ENCODE measurements around the gene GRIK1.

Gene GRIK1

DNA sequence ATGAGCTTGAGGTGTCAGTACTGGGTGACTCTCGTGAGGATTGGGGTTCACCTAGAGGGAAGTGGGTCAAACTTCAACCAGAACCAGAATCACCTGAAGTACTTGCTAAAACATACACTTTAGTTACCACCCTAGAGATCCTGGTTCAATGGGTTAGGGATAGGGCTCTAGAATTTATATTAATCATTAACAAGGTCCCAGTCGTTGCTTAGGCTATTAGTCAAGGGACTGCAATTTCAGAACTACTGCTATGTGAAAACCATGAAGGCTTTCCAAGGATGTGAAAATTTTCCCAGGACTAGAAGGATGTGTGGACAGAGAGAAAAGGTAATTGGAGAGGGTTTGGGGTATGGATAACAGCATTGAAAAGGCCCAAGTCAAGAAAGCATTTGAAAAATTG lies 162.6 kb downstream of the GRIK1 start:
- Histone ChIP-seq H3K27ac (ENCODE audit: insufficient read depth, low read length, poor library complexity, severe bottlenecking) (no peak overlapping the region), H3K4me3 (ENCODE audit: insufficient read depth, low read depth, low read length, poor library complexity, severe bottlenecking) (no peak overlapping the region), H3K9me3 (ENCODE audit: control insufficient read depth, low read length) (no peaks in the 10 kb centered on the region), H3K36me3 (ENCODE audit: control insufficient read depth, insufficient read depth, low read length) (no peaks in the 10 kb centered on the region), H3K27me3 (replicated peaks; ENCODE audit: control insufficient read depth, insufficient read depth, low read length, poor library complexity, severe bottlenecking) (no peaks in the 10 kb centered on the region), H3K4me1 (ENCODE audit: control insufficient read depth, insufficient read depth, low read length, poor library complexity, severe bottlenecking) (no peaks in the 10 kb centered on the region)
- no peak for DNase-seq

DNA sequence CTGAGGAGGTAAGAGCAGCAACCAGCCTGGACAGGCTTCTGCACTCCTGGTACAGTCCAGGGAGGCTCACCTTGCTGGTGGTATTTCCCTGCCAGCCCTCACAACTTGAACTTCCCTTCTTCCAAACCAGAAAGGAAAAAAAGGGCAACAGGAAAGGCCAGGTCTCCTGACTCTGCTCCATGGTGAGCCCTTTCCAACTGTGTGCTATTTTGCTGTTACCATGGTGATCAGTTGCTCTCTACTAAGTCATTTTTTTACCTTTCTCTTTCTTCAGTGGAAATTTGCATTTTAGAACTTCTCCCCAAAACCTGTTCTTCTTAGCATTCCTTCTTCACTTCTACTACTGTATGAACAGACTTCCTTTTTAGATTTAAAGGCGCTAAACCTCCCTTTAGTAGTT lies 164.3 kb downstream of the GRIK1 start:
- Histone ChIP-seq H3K9me3 (ENCODE audit: control insufficient read depth, low read length) (no peaks in the 10 kb centered on the region), H3K27me3 (replicated peaks; ENCODE audit: control insufficient read depth, insufficient read depth, low read length, poor library complexity, severe bottlenecking) (no peaks in the 10 kb centered on the region)

DNA sequence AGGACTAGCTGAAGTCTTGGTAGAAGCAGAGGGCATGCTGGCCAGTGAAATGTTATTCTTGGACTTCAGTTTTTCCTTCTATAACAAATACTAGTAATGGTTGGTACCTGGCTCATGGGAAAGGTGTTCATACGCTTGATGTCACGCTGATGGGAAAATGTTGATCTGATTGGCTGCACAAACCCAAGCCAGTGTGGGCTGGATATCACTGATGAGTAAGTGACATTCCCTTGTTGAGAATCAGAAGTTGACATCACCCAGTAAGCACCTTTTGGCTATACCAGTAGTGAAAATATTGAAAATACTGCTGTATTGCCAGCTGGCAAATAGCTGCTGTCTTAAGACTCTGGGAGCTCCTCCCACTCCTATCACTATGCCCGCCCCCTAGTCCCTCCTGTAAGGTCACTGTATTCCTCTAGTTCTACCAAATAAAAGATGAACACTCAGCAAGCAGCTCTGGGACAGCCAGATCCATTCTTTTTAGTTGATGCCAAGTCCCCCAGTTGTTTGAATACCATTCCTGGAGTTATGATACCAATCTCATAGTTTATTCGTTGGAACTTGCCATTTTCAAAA lies 168.2 kb downstream of the GRIK1 start:
- no peaks in the 10 kb centered on the region for H3K27me3 ChIP-seq (replicated peaks; ENCODE audit: control insufficient read depth, insufficient read depth, low read length, poor library complexity, severe bottlenecking)
- H3K4me1 ChIP-seq (ENCODE audit: control insufficient read depth, insufficient read depth, low read length, poor library complexity, severe bottlenecking): no peaks in the 10 kb centered on the region
- no peak overlapping the region for H3K27ac ChIP-seq (ENCODE audit: insufficient read depth, low read length, poor library complexity, severe bottlenecking)
- no peaks in the 10 kb centered on the region for H3K36me3 ChIP-seq (ENCODE audit: control insufficient read depth, insufficient read depth, low read length)
- DNase-seq: no peak
- H3K4me3 ChIP-seq (ENCODE audit: insufficient read depth, low read depth, low read length, poor library complexity, severe bottlenecking): no peak overlapping the region
- no peaks in the 10 kb centered on the region for H3K9me3 ChIP-seq (ENCODE audit: control insufficient read depth, low read length)

More for the DNA sequence above, 164.3 kb downstream of the GRIK1 start:
- no peak for DNase-seq
- no peaks in the 10 kb centered on the region for H3K4me1 ChIP-seq (ENCODE audit: control insufficient read depth, insufficient read depth, low read length, poor library complexity, severe bottlenecking)
- no peak overlapping the region for H3K4me3 ChIP-seq (ENCODE audit: insufficient read depth, low read depth, low read length, poor library complexity, severe bottlenecking)
- no peaks in the 10 kb centered on the region for H3K36me3 ChIP-seq (ENCODE audit: control insufficient read depth, insufficient read depth, low read length)
- no peak overlapping the region for H3K27ac ChIP-seq (ENCODE audit: insufficient read depth, low read length, poor library complexity, severe bottlenecking)

DNA sequence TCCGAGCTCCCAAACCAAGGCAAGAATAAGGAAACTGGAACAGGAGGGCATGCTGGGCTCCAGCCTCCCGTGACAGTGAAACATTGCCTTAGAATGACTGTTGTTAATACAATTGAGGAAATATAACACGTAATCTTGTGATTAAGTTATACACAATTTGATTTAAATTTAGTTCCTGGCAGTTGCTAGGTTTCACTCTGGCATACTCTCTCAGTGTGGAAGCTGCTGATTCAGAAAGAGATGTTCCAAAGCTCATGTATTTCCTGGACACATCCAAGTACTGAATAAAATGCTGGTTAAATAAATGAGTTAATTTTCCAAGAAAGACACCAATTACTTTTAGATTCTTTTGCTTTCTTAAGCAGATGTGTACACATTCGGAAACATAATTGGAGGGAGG lies 176.1 kb downstream of the GRIK1 start:
- H3K27me3 ChIP-seq (replicated peaks; ENCODE audit: control insufficient read depth, insufficient read depth, low read length, poor library complexity, severe bottlenecking): no peaks in the 10 kb centered on the region
- no peak overlapping the region for H3K4me3 ChIP-seq (ENCODE audit: insufficient read depth, low read depth, low read length, poor library complexity, severe bottlenecking)
- no peaks in the 10 kb centered on the region for H3K36me3 ChIP-seq (ENCODE audit: control insufficient read depth, insufficient read depth, low read length)
- no peak for DNase-seq
- no peaks in the 10 kb centered on the region for H3K9me3 ChIP-seq (ENCODE audit: control insufficient read depth, low read length)
- H3K27ac ChIP-seq (ENCODE audit: insufficient read depth, low read length, poor library complexity, severe bottlenecking): no peak overlapping the region
- H3K4me1 ChIP-seq (ENCODE audit: control insufficient read depth, insufficient read depth, low read length, poor library complexity, severe bottlenecking): no peaks in the 10 kb centered on the region

DNA sequence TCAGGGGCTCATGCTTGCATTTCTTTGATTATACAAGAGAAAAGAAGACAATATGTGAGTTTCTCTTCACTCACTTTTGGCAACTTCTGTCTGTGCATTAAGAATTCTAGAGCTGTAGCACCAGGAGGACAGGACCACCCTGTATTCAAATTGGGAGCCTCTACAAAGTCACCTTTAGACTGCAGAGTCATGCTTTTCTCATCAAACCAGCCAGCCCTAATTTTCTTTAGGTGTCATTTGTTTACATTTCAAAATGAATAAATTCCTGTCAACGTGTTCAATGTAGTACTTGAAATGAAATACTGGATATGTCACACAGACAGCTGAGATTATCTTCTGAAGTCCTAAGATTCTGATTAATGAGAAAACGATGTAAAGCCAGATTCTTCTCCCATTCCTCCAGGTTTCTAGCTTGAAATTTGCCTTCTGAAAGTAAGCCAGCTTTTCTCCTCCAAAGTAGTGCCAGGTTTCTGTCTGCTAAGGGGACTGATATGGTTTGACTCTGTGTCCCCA lies 177.2 kb downstream of the GRIK1 start:
- H3K9me3 ChIP-seq (ENCODE audit: control insufficient read depth, low read length): no peaks in the 10 kb centered on the region
- H3K27me3 ChIP-seq (replicated peaks; ENCODE audit: control insufficient read depth, insufficient read depth, low read length, poor library complexity, severe bottlenecking): no peaks in the 10 kb centered on the region
- no peaks in the 10 kb centered on the region for H3K36me3 ChIP-seq (ENCODE audit: control insufficient read depth, insufficient read depth, low read length)
- H3K27ac ChIP-seq (ENCODE audit: insufficient read depth, low read length, poor library complexity, severe bottlenecking): no peak overlapping the region
- no peaks in the 10 kb centered on the region for H3K4me1 ChIP-seq (ENCODE audit: control insufficient read depth, insufficient read depth, low read length, poor library complexity, severe bottlenecking)
- no peak for DNase-seq
- H3K4me3 ChIP-seq (ENCODE audit: insufficient read depth, low read depth, low read length, poor library complexity, severe bottlenecking): no peak overlapping the region

DNA sequence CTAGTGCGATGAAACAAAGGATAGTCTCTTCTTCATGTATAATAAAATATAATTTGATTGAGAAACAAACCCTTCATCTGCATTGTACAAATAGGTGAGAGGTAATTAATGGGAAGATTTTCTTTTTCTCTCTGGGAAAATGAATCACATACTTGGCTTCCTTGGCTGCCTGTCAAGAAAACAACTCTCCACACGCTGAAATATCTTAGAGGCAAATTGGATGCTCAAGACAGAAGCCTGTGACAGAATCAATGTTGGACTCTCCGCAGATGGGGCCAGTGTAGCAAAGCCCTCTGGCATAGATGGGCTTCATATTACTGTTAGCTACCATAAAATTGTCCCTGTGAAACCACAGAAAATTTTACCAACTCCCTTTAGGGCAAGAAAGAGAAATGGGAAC lies 186.6 kb downstream of the GRIK1 start:
- Histone ChIP-seq H3K36me3 (ENCODE audit: control insufficient read depth, insufficient read depth, low read length) (no peaks in the 10 kb centered on the region), H3K9me3 (ENCODE audit: control insufficient read depth, low read length) (no peaks in the 10 kb centered on the region)

DNA sequence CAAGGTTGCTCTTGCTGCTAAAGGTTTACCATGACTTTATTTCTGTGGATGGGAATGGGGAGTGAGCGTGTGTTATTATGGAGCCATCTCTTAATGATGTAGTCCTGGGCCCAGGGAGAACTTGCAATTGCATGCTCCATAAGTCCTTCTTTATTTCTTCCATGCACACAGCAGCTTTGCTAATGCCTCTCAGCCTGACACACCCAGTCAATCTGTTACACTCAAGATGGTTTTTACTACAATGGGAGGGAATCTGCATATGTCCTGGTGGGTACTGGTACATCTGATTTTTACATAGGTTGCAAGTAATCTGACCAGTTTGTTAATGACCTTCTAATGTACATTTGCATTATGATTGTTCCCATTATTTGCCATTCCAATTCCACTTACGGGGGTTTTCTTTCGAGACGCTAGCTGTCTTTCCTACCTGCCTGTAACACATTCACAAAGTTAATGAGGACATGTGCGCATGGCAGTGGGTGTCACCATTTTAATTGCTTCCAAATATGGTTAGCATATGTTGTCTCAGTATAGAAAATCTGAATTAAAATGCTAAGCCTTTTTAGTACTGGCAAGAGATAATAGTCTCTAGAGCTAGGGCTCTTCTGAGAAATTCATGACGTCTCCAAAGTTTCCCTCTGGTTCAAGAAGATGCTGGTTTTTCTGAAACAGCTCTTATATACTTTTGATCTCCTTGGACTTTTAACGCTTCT lies 188.2 kb downstream of the GRIK1 start:
- Histone ChIP-seq H3K36me3 (ENCODE audit: control insufficient read depth, insufficient read depth, low read length) (no peaks in the 10 kb centered on the region), H3K4me1 (ENCODE audit: control insufficient read depth, insufficient read depth, low read length, poor library complexity, severe bottlenecking) (no peaks in the 10 kb centered on the region), H3K4me3 (ENCODE audit: insufficient read depth, low read depth, low read length, poor library complexity, severe bottlenecking) (no peak overlapping the region), H3K9me3 (ENCODE audit: control insufficient read depth, low read length) (no peaks in the 10 kb centered on the region), H3K27ac (ENCODE audit: insufficient read depth, low read length, poor library complexity, severe bottlenecking) (no peak overlapping the region), H3K27me3 (replicated peaks; ENCODE audit: control insufficient read depth, insufficient read depth, low read length, poor library complexity, severe bottlenecking) (no peaks in the 10 kb centered on the region)
- no peak for DNase-seq

More for the DNA sequence above, 186.6 kb downstream of the GRIK1 start:
- no peak for DNase-seq
- Histone ChIP-seq H3K4me3 (ENCODE audit: insufficient read depth, low read depth, low read length, poor library complexity, severe bottlenecking) (no peak overlapping the region), H3K4me1 (ENCODE audit: control insufficient read depth, insufficient read depth, low read length, poor library complexity, severe bottlenecking) (no peaks in the 10 kb centered on the region), H3K27me3 (replicated peaks; ENCODE audit: control insufficient read depth, insufficient read depth, low read length, poor library complexity, severe bottlenecking) (no peaks in the 10 kb centered on the region), H3K27ac (ENCODE audit: insufficient read depth, low read length, poor library complexity, severe bottlenecking) (no peak overlapping the region)

DNA sequence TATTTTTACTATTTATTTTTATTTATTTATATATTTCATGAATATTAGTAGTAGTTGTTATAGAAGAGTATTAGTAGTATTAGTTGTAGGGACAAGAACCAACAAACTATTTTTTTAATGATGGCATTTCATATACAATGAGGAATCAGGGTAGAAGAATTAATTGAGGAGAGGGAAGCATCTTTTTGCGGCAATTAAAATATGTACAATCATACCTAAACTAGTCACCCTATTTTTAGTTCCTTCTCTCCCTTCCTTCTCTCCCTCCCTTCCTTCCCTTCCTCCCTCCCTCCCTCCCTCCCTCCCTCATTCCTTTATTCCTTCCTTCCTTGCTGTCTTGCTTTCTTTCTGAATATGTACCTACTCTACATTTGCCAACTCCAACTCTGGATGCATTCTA lies 189.8 kb downstream of the GRIK1 start:
- Histone ChIP-seq H3K4me1 (ENCODE audit: control insufficient read depth, insufficient read depth, low read length, poor library complexity, severe bottlenecking) (no peaks in the 10 kb centered on the region), H3K36me3 (ENCODE audit: control insufficient read depth, insufficient read depth, low read length) (no peaks in the 10 kb centered on the region)

DNA sequence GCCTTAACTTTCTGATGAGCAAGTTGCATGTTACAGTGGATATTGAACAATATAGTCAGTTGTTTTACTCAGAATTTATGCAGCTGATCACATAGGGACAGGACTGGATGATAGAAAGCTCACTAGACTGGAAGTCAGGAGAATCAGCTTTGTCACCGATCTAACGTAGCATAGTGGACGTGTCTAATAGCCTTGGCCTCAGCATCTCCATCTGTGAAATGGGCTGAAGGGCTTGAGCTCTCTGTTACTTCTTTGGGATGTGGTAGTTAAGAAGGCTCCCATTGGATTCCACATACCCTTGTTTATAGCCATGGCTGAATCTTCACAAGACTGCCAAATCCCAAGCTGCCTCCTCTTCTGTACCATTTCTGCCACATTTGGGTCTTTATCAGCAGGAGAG lies 190.6 kb downstream of the GRIK1 start:
- Histone ChIP-seq H3K9me3 (ENCODE audit: control insufficient read depth, low read length) (no peaks in the 10 kb centered on the region), H3K36me3 (ENCODE audit: control insufficient read depth, insufficient read depth, low read length) (no peaks in the 10 kb centered on the region), H3K27ac (ENCODE audit: insufficient read depth, low read length, poor library complexity, severe bottlenecking) (no peak overlapping the region), H3K27me3 (replicated peaks; ENCODE audit: control insufficient read depth, insufficient read depth, low read length, poor library complexity, severe bottlenecking) (no peaks in the 10 kb centered on the region), H3K4me3 (ENCODE audit: insufficient read depth, low read depth, low read length, poor library complexity, severe bottlenecking) (no peak overlapping the region), H3K4me1 (ENCODE audit: control insufficient read depth, insufficient read depth, low read length, poor library complexity, severe bottlenecking) (no peaks in the 10 kb centered on the region)
- DNase-seq: no peak

More for the DNA sequence above, 189.8 kb downstream of the GRIK1 start:
- no peak for DNase-seq
- Histone ChIP-seq H3K4me3 (ENCODE audit: insufficient read depth, low read depth, low read length, poor library complexity, severe bottlenecking) (no peak overlapping the region), H3K27ac (ENCODE audit: insufficient read depth, low read length, poor library complexity, severe bottlenecking) (no peak overlapping the region), H3K9me3 (ENCODE audit: control insufficient read depth, low read length) (no peaks in the 10 kb centered on the region), H3K27me3 (replicated peaks; ENCODE audit: control insufficient read depth, insufficient read depth, low read length, poor library complexity, severe bottlenecking) (no peaks in the 10 kb centered on the region)

DNA sequence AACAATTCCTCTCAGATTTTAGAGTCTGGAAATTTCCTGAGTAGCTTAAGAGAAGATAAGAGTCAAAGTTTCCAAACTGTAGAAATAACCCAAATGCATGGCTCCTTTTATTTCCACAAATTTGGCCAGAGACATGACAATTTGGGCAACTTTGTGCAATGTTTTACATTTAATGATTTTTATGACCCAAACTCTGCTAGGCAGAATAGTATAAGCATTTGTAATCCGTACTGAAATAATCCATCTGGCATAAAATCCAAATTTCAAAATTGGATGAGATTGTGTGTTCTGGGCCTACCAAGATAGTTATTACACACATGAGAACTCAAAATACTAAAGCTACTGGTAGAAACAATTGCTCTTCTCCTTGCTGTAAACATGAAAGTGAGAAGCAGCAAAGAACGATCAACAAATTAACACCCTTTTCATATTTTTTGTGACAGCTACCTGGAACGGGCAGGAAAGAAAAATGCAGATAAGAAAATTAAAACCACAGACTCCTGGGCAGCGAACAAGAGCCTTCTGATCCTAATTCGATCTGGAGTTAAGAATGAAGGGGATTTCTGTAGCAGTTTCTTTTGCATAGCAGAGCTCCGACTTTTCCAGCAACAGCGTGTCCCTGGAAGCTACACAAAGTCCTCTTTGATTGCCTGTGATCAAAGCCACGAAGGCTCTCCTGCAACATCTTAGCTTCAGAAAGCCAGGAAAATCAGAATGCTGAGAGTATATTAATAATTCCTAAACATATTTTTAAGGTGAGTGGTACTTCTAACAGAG lies 191.2 kb downstream of the GRIK1 start:
- Histone ChIP-seq H3K4me3 (ENCODE audit: insufficient read depth, low read depth, low read length, poor library complexity, severe bottlenecking) (no peak overlapping the region), H3K9me3 (ENCODE audit: control insufficient read depth, low read length) (no peaks in the 10 kb centered on the region), H3K36me3 (ENCODE audit: control insufficient read depth, insufficient read depth, low read length) (no peaks in the 10 kb centered on the region), H3K27ac (ENCODE audit: insufficient read depth, low read length, poor library complexity, severe bottlenecking) (no peak overlapping the region), H3K27me3 (replicated peaks; ENCODE audit: control insufficient read depth, insufficient read depth, low read length, poor library complexity, severe bottlenecking) (no peaks in the 10 kb centered on the region), H3K4me1 (ENCODE audit: control insufficient read depth, insufficient read depth, low read length, poor library complexity, severe bottlenecking) (no peaks in the 10 kb centered on the region)
- no peak for DNase-seq
